Esophagus mucosa (tissue), 1 donor: ENCODE results near the gene RALBP1. TPM values are rescaled to one million over a fixed set of nuclear protein-coding genes. Genes with fewer than 3 reads are reported as not detected.
"Not testable (repeated sequence)": the region's sequence is repeated elsewhere in the genome, so short reads cannot be mapped to it uniquely, and the experiment has no call there.

Source experiments
- ATAC-seq: fragments of 200-7000 bp; cut with Tn5 transposase; one replicate; pipeline ENCODE4 v1.9.1; 2020
- total RNA-seq: library from RNA; stranded (reverse); gene quantifications from one replicate; pipeline ENCODE4 v1.2.4, GENCODE V29; 2023
- donor health status: DM: yes; HTN: yes; CAD: no.

The RALBP1 gene
- total RNA-seq, 1 donor from 2014 or later: 93.7 TPM

DNA sequence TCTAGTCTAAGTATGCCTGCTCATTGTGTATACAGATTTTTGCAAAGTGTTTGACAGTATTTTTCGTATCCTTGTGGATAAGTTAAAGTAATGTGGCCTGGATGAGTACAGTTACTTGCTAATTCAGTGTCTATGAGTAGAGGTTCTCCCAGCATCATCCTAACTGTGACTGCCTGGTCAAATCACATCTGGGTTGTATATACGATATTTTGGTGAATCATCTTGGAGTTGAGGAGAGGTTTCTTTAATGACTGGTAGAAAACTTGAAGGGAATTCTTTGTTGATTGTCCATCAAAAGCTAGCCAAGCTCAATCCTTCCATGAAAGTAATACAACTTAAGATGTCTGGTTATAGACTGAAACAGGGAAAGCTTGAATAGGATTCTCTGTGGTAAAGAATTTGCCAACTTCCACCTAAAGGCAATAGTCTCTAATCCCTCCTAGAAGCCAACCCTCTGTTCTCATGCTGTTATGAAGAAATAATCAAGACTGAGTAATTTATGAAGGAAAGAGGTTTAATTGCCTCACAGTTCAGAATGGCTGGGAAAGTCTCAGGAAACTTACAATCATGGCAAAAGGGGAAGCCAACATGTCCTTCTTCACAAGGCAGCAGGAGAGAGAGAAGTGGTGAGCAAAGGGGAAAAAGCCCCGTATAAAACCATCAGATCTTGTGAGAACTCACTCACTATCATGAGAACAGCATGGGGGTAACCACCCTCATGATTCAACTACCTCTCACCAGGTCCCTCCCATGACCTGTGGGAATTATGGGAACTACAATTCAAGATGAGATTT is 19.4 kb upstream of the RALBP1 start:
- peak; percentile 90 for ATAC-seq

DNA sequence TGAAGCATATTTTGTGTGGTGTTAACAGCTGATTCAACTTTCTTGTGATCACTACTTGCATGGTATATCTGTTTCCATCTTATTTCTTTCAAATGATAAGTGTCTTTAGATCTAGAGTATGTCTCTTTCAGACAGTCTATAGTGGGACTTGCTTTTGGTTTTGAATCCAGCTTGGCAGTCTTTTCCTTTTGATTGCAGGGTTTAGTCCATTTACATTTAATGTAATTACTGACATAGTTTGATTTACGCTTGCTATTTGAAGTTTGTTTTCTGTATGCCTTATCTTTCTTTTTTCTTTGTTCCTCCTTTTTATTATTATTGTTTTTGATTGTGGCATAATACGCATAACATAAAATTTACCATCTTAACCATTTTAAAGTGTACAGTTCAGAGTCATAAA is 9.2 kb upstream of the RALBP1 start:
- ATAC-seq: no peak

DNA sequence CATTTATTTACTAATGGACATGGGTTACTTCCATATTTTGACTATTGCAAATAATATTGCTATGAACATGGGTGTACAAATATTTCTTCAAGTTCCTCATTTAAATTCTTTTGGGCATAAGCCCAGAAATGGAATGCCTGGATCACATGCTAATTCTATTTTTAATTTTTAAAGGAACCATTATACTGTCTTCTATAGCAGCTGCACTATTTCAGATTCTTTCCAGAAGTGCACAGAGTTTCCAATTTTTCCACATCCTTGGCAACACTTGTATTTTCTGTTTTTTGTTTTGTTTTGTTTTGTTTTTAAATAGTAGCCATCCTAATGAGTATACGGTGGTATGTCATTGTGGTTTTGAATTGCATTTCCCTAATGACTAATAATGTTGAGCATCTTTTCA is 8.5 kb upstream of the RALBP1 start:
- ATAC-seq: no peak

DNA sequence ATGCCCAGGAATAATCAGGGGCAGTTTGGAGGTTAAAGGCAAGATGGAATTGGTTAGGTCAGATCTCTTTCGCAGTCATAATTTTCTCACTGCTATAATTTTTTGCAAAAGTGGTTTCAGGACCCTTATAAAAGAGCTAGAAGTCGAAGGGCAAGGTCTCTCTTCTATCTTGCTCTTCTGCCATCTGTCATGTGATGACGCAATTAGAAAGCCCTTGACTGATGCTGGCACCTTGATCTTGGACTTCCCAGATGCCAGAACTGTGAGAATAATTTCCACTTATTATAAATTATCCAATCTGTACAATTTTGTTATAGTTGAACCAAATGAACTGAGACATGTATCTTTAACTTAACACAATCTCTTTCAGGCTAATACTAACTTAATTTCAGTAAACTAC is 6.3 kb upstream of the RALBP1 start:
- ATAC-seq: no peak

DNA sequence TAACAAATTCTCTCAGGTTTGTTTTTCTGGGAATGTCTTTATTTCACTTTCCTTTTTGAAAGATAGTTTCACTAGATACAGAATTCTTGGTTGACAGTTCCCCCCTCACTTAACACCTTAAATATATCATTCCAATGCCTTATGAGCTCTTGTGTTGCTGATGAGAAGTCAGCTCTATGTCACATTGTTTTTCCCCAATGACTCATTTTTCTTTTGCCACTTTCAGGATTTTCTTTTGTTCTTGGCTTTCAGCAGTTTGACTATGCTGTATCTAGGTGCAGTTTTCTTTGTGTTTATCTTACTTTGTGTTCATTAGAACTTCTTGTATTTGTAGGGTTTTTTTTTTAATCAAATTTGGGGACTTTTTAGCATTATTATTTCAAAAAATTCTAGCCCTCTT is 5.6 kb upstream of the RALBP1 start:
- no peak for ATAC-seq

DNA sequence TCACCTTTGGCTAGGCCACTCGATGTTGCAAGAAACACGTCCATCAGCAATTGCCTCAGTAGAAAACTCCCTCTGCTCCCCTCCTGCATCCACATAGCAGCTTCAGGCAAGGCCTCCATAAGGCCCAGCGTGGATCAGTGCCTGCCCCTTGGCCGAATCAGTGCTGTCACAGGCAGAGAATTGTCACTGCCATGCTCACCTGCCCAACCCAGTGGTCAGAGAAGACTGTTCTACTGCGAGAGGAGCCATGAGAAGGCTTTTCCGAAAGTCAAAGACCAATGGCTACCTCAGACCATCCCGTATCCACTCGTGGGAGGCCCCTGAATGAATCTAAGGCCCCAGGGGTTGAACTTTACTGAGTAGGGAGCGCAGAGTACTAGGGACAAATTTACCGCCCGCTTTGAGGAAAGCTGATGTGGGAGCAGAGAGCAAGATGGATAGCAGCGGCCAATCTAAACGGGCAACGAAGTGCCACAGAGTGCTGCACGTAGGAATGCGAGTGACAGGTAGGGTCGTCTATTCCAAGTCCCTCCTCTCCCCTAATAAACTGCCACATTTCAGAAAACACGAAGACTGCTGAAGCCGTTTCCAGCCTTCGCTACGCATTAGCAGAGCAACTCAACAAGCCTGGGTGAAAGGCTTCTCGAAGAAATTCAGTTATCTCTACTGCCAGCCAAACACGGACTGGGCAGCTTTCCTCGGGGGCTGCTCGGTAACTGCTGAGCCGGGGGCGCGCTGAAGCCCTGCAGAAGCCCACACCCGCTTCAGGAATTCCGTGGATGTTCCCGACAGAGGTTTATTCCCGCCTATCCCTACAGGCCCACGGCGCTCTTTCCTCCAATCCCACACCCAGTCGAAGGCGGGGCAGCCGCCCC is 968 bp upstream of the RALBP1 start:
- ATAC-seq: peak; percentile 84

DNA sequence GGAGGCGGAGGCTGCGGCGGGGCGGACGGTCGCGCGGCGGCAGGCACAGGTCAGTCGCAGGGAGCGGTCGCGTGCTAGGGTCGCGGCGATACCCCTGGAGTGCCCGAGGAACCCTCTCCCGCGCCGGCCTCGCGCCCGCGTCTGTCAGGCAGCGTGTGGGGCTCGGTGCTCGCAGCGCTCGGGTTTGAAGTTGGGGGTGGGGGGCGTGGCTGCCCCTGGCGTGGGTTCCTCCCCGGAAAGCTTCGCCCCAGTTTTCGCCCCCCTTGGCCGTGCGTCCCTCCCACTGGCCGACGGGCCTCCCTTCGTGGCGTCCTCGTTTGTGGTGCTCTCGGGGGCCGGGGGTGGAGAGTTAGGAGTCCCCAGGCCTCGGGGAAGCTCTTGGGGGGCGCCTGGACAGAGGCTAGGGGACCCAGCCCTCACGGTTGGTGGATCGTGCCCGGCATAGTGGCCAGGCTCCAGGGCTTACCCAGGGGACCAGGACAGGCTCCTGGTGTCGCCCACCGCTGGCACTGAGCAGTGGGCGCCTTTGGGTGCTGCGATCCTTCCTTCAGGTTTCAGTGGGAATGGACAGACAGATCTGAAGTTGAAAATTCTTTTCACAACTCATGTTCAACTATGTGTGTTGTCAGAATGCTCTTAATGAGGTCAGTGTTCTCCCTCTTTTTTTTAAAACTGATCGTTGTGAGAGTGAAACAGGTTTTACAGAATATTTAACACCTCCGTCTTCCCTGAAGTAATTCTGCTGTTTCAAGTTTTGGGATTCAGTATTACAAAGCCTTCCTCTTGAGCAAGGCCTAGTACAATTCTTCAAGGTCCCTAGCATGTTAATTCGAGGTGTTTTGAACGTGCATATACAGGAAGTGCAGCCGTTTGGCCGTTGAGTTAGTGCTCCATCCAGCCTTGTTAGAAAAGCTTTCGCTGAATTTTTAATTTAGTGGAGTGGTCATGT is 604 bp downstream of the RALBP1 start:
- no peak for ATAC-seq

DNA sequence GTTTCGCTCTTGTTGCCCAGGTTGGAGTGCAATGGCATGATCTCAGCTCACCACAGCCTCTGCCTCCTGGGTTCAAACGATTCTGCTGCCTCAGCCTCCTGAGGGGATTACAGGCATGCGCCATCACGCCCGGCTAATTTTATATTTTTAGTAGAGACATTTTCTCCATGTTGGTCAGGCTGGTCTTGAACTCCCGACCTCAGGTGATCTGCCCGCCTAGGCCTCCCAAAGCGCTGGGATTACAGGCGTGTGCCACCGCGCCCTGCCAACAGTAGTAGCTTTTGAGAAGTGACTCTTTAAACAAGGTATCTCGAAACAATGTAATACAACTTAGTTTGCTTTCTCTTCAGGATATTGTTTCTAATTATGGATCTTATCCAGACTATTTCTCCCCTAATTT is 1.6 kb downstream of the RALBP1 start:
- ATAC-seq: not testable (repeated sequence)

DNA sequence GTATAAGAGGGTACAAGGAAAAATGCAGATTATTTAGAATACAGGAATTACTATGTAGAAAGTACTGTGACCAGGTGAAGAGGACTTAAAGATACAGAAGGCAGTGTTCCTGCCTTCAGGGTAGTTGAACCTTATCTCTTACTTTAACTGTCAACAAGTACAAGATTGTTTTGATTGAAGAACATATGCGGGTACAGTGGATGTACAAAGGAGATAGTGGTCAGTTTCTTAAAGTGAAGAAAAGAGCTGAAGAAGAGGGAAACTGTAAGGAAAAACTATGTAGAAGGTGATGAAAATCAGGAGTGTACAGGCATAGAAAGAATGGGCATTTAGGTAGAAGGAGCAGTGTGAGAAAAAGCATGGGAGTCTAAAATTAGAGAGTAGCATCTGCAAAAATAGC is 2.2 kb downstream of the RALBP1 start:
- no peak for ATAC-seq

DNA sequence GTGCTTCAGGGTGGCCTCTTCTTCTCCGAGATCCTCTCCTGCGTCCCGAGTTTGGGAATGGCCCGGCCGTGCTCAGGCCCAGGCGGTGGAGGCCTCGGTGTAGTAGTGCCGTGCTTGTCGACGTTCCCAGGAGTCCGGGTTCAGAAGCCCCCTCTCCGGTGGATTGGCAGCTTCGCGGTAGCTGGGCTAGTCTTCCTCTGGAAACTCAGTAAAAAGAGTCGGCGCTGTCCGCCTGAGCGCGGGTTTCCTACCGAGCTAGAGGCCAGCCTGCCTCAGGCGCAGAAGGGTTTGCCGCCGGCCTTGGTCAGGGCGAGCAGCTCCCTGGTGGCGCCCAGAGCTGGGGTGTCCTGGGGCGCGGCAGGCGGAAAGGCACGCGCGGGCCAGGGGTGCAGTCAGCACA is 3.2 kb downstream of the RALBP1 start:
- no peak for ATAC-seq

DNA sequence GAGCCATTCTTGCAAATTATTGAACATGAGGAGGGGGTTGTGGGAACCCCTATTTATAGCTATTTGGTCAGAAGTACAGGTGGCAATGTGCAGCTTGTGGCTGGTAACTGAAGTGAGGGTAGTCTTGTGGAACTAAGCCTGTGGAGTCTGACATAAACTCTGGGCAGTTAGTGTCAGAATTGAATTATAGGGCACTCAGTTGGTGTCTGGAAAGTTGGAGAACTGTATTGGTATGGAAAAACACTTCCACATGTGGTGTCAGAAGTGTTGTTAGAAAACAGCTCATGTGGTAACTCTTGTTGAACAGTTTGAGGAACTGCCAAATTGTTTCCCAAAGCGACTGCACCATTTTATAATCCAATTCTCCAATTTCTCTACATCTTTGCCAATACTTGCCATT is 7.5 kb downstream of the RALBP1 start:
- no peak for ATAC-seq

DNA sequence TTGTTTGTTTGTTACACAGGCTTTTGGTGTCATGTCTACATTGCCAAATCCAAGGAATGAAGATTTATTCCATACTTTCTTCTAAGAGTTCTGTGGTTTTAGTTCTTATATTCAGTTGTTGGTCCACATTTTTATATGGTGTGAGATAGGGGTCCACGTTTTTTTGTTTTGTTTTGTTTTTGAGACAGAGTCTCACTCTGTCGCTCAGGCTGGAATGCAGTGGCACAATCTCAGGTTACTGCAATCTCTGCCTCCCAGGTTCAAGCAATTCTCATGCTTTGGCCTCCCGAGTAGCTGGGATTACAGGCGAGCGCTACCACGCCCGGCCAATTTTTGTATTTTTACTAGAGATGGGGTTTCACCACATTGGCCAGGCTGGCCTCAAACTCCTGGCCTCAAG is 8.2 kb downstream of the RALBP1 start:
- no peak for ATAC-seq

DNA sequence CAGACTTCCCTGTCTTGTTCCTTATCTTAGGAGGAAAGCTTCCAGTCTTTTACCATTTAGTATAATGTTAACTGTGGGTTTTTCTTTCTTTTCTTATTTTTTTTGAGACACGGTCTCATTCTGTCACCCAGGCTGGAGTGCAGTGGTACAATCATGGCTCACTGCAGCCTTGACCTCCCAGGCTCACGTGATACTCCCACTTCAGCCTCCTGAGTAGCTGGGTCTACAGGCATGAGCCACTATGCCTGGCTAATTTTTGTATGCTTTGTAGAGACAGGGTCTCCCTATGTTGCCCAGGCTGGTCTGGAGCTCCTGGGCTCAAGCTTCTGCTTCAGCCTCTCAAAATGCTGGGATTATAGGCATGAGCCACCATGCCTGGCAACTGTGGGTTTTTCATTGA is 9.5 kb downstream of the RALBP1 start:
- not testable (repeated sequence) for ATAC-seq

DNA sequence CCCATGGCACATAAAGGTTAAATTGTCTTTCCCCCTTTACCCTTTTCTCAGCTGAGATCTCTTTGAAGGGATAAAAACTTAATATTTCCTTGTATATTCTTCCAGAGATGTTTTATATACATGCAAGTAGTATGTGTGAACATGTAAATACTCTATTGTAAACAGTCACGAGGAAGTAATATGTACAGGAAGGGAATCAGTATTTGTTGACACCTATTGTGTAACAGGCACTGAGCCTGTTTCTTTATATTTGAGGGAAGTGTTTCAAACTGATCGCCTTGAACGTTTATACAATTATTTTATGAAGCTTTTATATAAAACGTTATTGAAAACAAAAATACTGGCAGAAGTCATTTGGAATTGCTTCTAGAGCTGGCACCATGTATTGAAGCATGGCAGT is 13.2 kb downstream of the RALBP1 start:
- ATAC-seq: peak; percentile 77

DNA sequence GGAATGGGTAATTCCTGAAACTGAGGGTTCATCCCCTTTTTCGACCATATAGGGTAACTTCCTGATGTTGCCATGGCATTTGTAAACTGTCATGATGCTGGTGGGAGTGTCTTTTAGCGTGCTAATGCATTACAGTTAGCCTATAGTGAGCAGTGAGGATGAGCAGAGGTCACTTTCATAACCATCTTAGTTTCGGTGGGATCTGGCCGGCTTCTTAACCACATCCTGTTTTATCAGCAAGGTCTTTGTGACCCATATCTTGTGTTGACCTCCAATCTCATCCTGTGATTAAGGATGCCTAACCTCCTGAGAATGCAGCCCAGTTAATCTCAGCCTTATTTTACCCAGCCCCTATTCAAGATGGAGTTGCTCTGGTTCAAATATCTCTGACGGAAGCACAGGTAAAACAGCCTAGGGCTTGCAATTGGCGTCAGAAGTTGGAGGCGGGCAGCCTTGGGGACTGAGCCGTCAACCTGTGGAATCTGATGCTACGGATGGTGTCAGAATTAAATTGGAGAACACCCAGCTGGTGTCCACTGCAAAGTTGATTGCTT is 19.5 kb downstream of the RALBP1 start:
- no peak for ATAC-seq

DNA sequence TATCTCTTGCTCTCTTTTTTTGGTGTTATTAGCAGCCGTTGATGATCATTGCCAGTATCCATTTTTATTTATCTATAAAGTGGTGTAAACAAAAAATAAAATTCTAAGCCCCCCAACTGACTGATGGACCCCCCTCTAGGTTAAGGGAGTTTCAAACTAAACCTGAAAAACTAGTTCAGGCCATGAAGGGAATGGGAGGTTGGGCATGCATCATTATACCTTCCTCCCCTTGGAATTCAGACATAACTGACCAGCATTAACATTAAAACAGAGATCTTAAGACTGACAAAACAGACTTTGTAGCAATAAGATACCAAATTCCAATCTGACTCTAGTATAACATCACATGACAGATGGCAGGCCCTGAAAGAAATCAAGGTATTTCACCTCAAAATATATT is 20.2 kb downstream of the RALBP1 start:
- ATAC-seq: no peak

DNA sequence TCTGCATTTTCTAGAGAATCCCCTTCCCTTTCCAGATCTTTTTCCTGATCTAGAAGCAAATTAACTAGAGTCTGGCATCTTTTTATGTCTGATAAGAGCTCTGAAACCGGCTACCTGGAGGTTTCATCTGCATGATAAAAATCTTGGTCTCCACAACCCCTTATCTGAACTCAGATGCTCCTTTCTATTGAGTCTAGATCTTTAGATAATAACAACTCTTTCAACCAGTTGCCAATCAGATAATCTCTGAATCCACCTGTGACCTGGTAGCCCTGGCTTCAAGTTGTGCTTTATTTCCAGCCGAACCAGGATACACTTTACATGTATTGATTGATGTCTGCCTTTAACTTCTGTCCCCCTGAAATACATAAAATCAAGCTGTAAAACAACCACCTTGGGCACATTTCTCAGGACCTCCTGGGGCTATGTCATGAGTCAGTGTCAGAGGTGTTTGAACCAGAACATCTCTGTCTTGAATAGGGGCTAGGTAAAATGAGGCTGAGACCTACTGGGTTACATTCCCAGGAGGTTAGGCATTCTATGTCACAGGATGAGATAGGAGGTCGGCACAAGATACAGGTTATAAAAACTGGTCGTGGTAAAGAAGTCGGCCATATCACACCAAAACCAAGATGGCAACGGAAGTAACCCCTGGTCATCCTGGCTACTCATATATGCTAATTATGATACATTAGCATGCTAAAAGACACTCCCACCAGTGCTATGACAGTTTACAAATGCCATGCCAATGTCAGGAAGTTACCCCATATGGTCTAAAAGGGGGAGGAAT is 20.8 kb downstream of the RALBP1 start:
- ATAC-seq: no peak

DNA sequence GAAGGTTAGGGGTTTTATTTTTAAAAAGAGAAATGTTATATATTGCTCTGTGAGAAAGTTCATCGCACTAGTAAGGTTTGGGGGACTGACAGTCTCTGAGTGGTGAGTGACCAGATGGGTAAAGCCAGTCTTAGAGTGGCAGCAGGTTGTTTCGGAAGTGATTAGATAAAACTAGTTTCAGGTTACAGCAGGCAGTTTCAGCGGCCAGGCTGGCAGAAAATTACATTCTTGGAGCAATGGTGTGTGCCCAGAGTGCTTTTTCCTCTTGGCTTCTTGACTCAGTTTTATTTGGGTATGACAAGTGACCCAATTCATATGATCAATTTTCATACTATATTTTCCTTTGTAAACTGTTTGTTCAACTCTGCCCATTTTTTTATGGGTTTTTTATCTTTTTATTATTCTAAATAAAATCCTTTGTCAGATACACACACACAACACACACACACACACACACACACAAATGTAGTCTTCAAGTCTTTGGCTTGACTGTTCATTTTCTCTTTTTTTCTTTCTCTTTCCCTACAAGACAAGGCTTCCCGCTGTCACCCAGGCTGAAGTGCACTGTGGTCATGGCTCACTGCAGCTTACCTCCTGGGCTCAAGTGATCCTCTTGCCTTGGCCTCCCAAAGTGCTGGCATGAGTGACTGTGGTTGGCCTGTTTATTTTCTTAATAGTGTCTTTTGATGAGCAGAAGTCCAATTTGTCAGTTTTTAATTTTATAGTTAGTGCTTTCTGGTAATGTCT is 30.9 kb downstream of the RALBP1 start:
- no peak for ATAC-seq

DNA sequence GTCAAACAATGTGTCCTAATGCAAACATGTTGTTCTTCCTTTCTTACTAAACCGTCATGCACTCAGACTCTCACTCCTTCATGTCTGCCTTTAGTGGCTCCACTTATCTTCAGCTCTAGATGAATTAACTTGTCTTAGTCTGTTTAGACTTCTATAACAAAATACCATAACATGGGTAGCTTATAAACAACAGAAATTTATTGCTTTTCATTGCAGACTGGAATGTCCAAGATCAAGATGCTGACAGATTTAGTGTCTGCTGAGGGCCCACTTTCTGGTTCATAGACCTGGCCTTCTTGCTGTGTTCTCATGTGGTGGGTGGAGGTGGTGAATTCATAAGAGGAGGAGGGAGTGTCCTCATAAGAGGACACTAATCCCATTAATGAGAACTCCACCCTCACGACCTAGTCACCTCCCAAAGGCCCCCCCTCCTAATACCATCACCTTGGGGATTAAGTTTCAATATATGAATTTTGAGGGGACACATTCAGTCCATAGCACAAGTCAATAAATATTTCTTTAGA is 32.3 kb downstream of the RALBP1 start:
- ATAC-seq: peak; percentile 33

DNA sequence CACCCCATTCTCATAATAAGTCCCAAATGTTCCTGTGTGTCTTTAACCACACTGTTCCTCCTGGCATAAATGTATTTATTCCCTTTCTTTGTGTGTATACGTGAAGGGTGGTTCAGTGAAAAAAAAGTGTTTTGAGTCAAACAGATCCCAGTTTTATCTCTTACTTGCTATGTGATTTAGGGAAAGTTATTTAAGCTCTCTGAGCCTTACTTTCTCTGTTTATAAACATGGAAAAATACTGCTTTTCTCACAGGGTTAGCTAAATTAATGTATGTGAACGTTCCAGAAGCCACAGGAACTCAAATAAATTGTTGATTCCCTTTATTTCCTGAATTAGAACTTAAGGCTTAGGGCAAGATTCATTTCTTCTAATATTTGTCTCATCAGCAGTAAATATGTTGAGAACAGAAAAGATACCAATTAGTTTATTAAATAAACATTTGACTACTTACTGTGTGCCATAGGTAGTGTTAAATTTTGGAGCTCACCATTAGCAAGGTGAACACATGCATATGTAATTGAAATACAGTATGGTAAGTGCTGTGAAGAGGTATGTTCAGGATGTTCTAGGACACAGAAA is 33.2 kb downstream of the RALBP1 start:
- ATAC-seq: no peak
